K562 (cell line): ENCODE results near the gene TMEM92. TPM values are rescaled to one million over a fixed set of nuclear protein-coding genes. Genes with fewer than 3 reads are reported as not detected.
"Not testable (repeated sequence)": the region's sequence is repeated elsewhere in the genome, so short reads cannot be mapped to it uniquely, and the experiment has no call there.

ENCODE experiments used
- ATAC-seq: fragments of 200-7000 bp; cut with Tn5 transposase; 3 replicates; pipeline ENCODE4 v1.9.1; 2020; ENCODE audit warnings: moderate library complexity
- BruUV-seq: library from RNA; stranded (reverse); fragments of 400-500 nt; replicated peaks from 2 replicates; lab custom pipeline; 2021; lab: Mats Ljungman, UMichigan
- CTCF ChIA-PET: fragments of 300-600 bp; formaldehyde crosslinking; extraction: SDS; loops from one replicate; lab custom pipeline; 2021; ENCODE audit warnings: low intra/inter-chr PET ratio; lab: Yijun Ruan, JAX
- POLR2A ChIA-PET: fragments of 300-600, 350-650 bp; sonication (Branson Sonifier 250); formaldehyde crosslinking; extraction: SDS; loops from one replicate; lab custom pipeline; 2021; ENCODE audit warnings: antibody characterized with exemption, inconsistent platforms; lab: Yijun Ruan, JAX
- DNase-seq, 4 experiments: peaks; one replicate each; pipeline versions ENCODE4 v3.0.0 to v3.0.0-alpha.2; 2011 to 2018; ENCODE audit warnings: low spot score in 3 of 4, mixed read lengths in 3 of 4; ENCODE audit errors: extremely low read depth in 1 of 4
- FAIRE-seq: peaks from 2 replicates; lab custom pipeline; 2011; peaks lifted over from hg19 to GRCh38; lab: Jason Lieb, UNC
- H2AFZ ChIP-seq: 2 replicates; pipeline ENCODE4 v1.6.0; 2011; ENCODE audit warnings: low read depth, low read length, control low read depth, inconsistent platforms
- H3K27ac ChIP-seq: fragments of 200-600 bp; 3 replicates; pipeline ENCODE4 v1.8.0; 2011; ENCODE audit warnings: low read depth, mild to moderate bottlenecking, control low read depth, inconsistent platforms, low read length, moderate library complexity, mixed read lengths; ENCODE audit errors: extremely low read depth
- H3K27me3 ChIP-seq, 2 experiments: fragments of 300-600 bp in 1 of 2; 2 replicates in 1 of 2; 3 replicates in 1 of 2; pipeline versions ENCODE4 v1.6.0 to v1.8.0; 2011; ENCODE audit warnings: inconsistent platforms in 2 of 2, low read length in 2 of 2, mild to moderate bottlenecking in 1 of 2, mixed read lengths in 1 of 2, moderate library complexity in 1 of 2; ENCODE audit not compliant: control insufficient read depth in 2 of 2, insufficient read depth in 2 of 2
- H3K36me3 ChIP-seq: fragments of 300-600 bp; 3 replicates; pipeline ENCODE4 v1.8.0; 2011; ENCODE audit warnings: mild to moderate bottlenecking, low read length, inconsistent platforms; ENCODE audit not compliant: control insufficient read depth, insufficient read depth
- H3K4me1 ChIP-seq, 2 experiments: fragments of 200-600 bp in 1 of 2; replicated peaks in 1 of 2; 2 replicates in 1 of 2; 3 replicates in 1 of 2; pipeline versions ENCODE4 v1.5.1 to v1.8.0; 2011; ENCODE audit warnings: inconsistent platforms in 2 of 2, low read length in 2 of 2, mild to moderate bottlenecking in 1 of 2, mixed read lengths in 1 of 2, moderate library complexity in 1 of 2; ENCODE audit not compliant: control insufficient read depth in 2 of 2, insufficient read depth in 2 of 2
- H3K4me2 ChIP-seq: 2 replicates; pipeline ENCODE4 v1.6.1; 2011; ENCODE audit warnings: low read length, control low read depth, inconsistent platforms, mixed read lengths; ENCODE audit not compliant: insufficient read depth
- H3K4me3 ChIP-seq: fragments of 200-600 bp; sonication (generic), shearing (Covaris generic); 2 replicates; pipeline ENCODE4 v1.5.1; 2016; ENCODE audit warnings: control low read depth, inconsistent platforms
- H3K79me2 ChIP-seq: fragments of 200-600 bp; 3 replicates; pipeline ENCODE4 v1.8.0; 2011; ENCODE audit warnings: low read length, inconsistent platforms; ENCODE audit not compliant: control insufficient read depth, insufficient read depth
- H3K9ac ChIP-seq, 2 experiments: 2 replicates each; pipeline versions ENCODE4 v1.6.0 to v1.6.1; 2011; ENCODE audit warnings: low read depth in 2 of 2, low read length in 2 of 2, control low read depth in 1 of 2, inconsistent platforms in 1 of 2, mild to moderate bottlenecking in 1 of 2, mixed read lengths in 1 of 2; ENCODE audit not compliant: insufficient read depth in 1 of 2
- H3K9me1 ChIP-seq: one replicate; pipeline ENCODE4 v1.6.0; 2011; ENCODE audit warnings: inconsistent platforms, mild to moderate bottlenecking, low read length, moderate library complexity; ENCODE audit not compliant: control insufficient read depth, insufficient read depth
- H3K9me3 ChIP-seq: replicated peaks from 2 replicates; pipeline ENCODE4 v1.5.1; 2011; ENCODE audit warnings: low read depth, low read length, inconsistent platforms; ENCODE audit not compliant: control insufficient read depth, insufficient read depth
- H4K20me1 ChIP-seq: replicated peaks from 2 replicates; pipeline ENCODE4 v1.6.1; 2011; ENCODE audit warnings: low read length, inconsistent platforms, mixed read lengths; ENCODE audit not compliant: control insufficient read depth, insufficient read depth
- DIDO1 ChIP-seq: fragments of 450-650 bp; IDR thresholded peaks from 2 replicates; pipeline ENCODE4 v1.6.1; 2016; ENCODE audit warnings: low read depth, missing biosample characterization, missing genetic modification characterization
- EP300 ChIP-seq: IDR thresholded peaks from 2 replicates; pipeline ENCODE4 v1.6.1; 2012; ENCODE audit warnings: low read length, improper control_type of control experiment
- GTF2E2 ChIP-seq: fragments of 200-800 bp; sonication (Bioruptor generic); IDR thresholded peaks from 2 replicates; pipeline ENCODE4 v1.6.1; 2016; ENCODE audit warnings: missing genetic modification characterization, missing compliant biosample characterization
- HIVEP1 ChIP-seq: fragments of 250-450 bp; sonication (Bioruptor Pico); IDR thresholded peaks from 2 replicates; pipeline ENCODE4 v1.4.0; 2020; ENCODE audit warnings: mild to moderate bottlenecking
- LEF1 ChIP-seq: fragments of 450-650 bp; IDR thresholded peaks from 2 replicates; pipeline ENCODE4 v1.6.1; 2016; ENCODE audit warnings: mild to moderate bottlenecking
- MYNN ChIP-seq, 2 experiments: sonication (generic); formaldehyde crosslinking in 1 of 2; IDR thresholded peaks; 2 replicates each; pipeline versions ENCODE4 v1.5.0 to v1.6.1; 2016 to 2020; ENCODE audit warnings: antibody characterized with exemption in 1 of 2, missing genetic modification reagents in 1 of 2
- NR1H2 ChIP-seq: sonication (generic); formaldehyde crosslinking; IDR thresholded peaks from 2 replicates; pipeline ENCODE4 v1.4.0; 2020; ENCODE audit warnings: mild to moderate bottlenecking, missing genetic modification reagents
- PREB ChIP-seq: sonication (generic); formaldehyde crosslinking; IDR thresholded peaks from 2 replicates; pipeline ENCODE4 v1.8.1; 2023; ENCODE audit warnings: mild to moderate bottlenecking, missing genetic modification reagents
- PRPF4 ChIP-seq: fragments of 200-400 bp; formaldehyde crosslinking; IDR thresholded peaks from one replicate; pipeline ENCODE4 v1.6.1; 2017; ENCODE audit warnings: low read length, low read depth, mild to moderate bottlenecking; ENCODE audit not compliant: insufficient read depth, poor library complexity, severe bottlenecking
- SMARCA5 ChIP-seq: fragments of 450-650 bp; IDR thresholded peaks from 2 replicates; pipeline ENCODE4 v1.6.1; 2016
- TBP ChIP-seq: optimal IDR thresholded peaks from 2 replicates; pipeline ENCODE3; 2011; ENCODE audit warnings: low read depth, low read length, improper control_type of control experiment
- ZNF121 ChIP-seq: sonication (generic); formaldehyde crosslinking; conservative IDR thresholded peaks from 2 replicates; pipeline ENCODE4 v1.8.0; 2022; ENCODE audit warnings: missing genetic modification reagents
- ZNF780A ChIP-seq: fragments of 250-450 bp; sonication (Bioruptor Pico); IDR thresholded peaks from 2 replicates; pipeline ENCODE4 v1.5.0; 2021; ENCODE audit warnings: mild to moderate bottlenecking
- ZZZ3 ChIP-seq: fragments of 450-650 bp; IDR thresholded peaks from 2 replicates; pipeline ENCODE4 v1.6.1; 2016; ENCODE audit warnings: antibody characterized with exemption, mild to moderate bottlenecking, moderate library complexity
- whole genome bisulfite sequencing: fragments of 100-300 bp; shearing (Covaris generic); methylation state at CpG from one replicate; pipeline ENCODE4 v1.1.6; 2016; ENCODE audit warnings: low coverage, mixed read lengths; ENCODE audit not compliant: insufficient coverage; ENCODE audit errors: missing lambda C conversion rate; 5-methylcytosine and 5-hydroxymethylcytosine counted together
- in situ Hi-C: fragments of 300-500 bp; cut with MboI; formaldehyde crosslinking; loops from 4 replicates; pipeline ENCODE4 v1.15.0; 2018; ENCODE audit warnings: inconsistent platforms, mixed read lengths
- intact Hi-C: fragments of 100-400 bp; cut with micrococcal nuclease; formaldehyde crosslinking; loops from 2 replicates; pipeline ENCODE4 v1.14.2; 2022
- polyA plus RNA-seq, 8 experiments: library from polyadenylated mRNA; depleted of rRNA in 4 of 8; stranded (reverse) in 5 of 8; unstranded in 3 of 8; fragments of >200 nt; fragmentation: Nextera tagmentation in 2 of 8; fragmentation: Illumina TruSeq in 1 of 8; extraction: Ambion mirVana in 2 of 8; extraction: Trizol in 1 of 8; gene quantifications; 2 replicates each; pipeline versions ENCODE4 v1.2.1 to v1.2.3, GENCODE V29; 2011 to 2014; ENCODE audit warnings: inconsistent platforms in 1 of 8, missing spikeins in 1 of 8
- total RNA-seq, 7 experiments: library from RNA; depleted of rRNA in 6 of 7; stranded (reverse); fragments of >200 nt in 6 of 7; fragmentation: Illumina TruSeq in 2 of 7; extraction: Trizol in 2 of 7; gene quantifications; 2 replicates each; pipeline versions ENCODE4 v1.2.1 to v1.2.3, GENCODE V29; 2011 to 2021; ENCODE audit warnings: low replicate concordance in 1 of 7

Gene TMEM92
- total and polyA plus RNA-seq, 9 of the 15 experiments (the other 6 are each of a cell fraction or from before 2014, with no cell fraction given): 0.14 to 2.1 (median 0.40) TPM

DNA sequence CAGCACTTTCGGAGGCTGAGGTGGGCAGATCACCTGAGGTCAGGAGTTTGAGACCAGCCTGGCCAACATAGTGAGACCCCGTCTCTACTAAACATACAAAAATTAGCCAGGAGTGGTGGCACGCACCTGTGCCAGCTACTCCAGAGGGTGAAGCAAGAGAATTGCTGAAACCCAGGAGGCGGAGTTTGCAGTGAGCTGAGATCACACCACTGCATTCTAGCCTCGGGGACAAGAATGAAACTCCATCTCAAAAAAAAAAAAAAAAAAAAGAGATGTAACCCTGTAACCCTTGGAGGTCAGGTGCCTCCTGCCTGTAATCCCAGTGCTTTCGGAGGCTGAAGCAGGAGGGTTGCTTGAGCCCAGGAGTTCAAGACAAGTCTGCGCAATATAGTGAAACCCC, 13.0 kb downstream of the TMEM92 start:
- peak; percentile 88 for TF ChIP-seq ZNF121 (CRISPR knock-in tag)
- H2AFZ ChIP-seq, H3K9me1 ChIP-seq, DNase-seq, in situ Hi-C loops, H3K9me3 ChIP-seq, intact Hi-C loops, FAIRE-seq, H3K79me2 ChIP-seq, H3K4me3 ChIP-seq, H3K4me2 ChIP-seq, H3K9ac ChIP-seq, POLR2A ChIA-PET, ATAC-seq, H3K27ac ChIP-seq, BruUV-seq, H4K20me1 ChIP-seq, H3K36me3 ChIP-seq: not testable (repeated sequence)
- CTCF ChIA-PET: interaction anchor here (0.6 kb wide), 1 partner anchor 189 kb away, joined by 6 read pairs; no protein-coding TSS in a partner anchor
- Histone ChIP-seq H3K4me1 (peaks cover 0 to 14% of the 10 kb centered on the region in 2 experiments; a peak in 3 of 5 replicates), H3K27me3 (peaks cover 3 to 42% of the 10 kb centered on the region in 2 experiments; a peak in 3 of 5 replicates)
- WGBS: 23% methylated on average over 5 of the region's 7 CpGs

DNA sequence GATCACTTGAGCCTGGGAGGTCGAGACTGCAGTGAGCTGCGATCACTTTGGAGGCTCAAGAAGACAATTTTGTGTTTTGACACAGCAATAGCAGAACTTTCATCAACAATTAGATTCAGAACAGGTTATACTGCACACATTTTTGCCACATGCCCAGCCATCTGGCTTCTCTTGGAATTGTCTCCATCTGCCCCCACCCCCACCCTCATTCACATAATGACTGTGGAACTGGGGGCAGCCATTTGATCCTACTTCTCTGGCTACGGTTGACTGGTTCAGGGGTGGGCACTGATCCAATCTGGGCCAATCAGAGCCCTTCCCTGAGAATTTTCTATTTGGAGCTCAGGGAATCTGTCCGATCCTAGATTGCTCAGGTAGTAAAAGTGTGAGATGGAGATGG, 14.0 kb downstream of the TMEM92 start:
- TF ChIP-seq TBP (no peak), PRPF4 (no peak), ZZZ3 (no peak), DIDO1 (tag) (no peak), ZNF780A (no peak), SMARCA5 (no peak), NR1H2 (CRISPR knock-in tag) (no peak), GTF2E2 (tag) (no peak), PREB (no peak), EP300 (no peak), MYNN (IDR thresholded peaks at IDR 0.05) (no peak), MYNN (CRISPR knock-in tag; IDR thresholded peaks at IDR 0.05) (no peak), LEF1 (no peak), HIVEP1 (CRISPR knock-in tag) (no peak)
- Histone ChIP-seq H3K9me1 (no peaks in the 10 kb centered on the region), H3K4me3 (no peak overlapping the region), H3K36me3 (no peaks in the 10 kb centered on the region), H3K9me3 (no peaks in the 10 kb centered on the region), H3K4me2 (no peak overlapping the region), H3K4me1 (peaks cover 0 to 14% of the 10 kb centered on the region in 2 experiments; a peak in 3 of 5 replicates), H3K79me2 (no peaks in the 10 kb centered on the region), H4K20me1 (no peaks in the 10 kb centered on the region), H3K27me3 (peaks cover 3 to 36% of the 10 kb centered on the region in 2 experiments; a peak in 3 of 5 replicates), H3K9ac (no peak overlapping the region), H2AFZ (no peak overlapping the region), H3K27ac (no peak overlapping the region)
- ChIA-PET CTCF (no interaction called here), POLR2A (interaction anchor here (0.7 to 0.8 kb wide), 3 partner anchors 100 to 572 kb away, joined by 3 to 4 read pairs (median 3); no protein-coding TSS in a partner anchor)
- intact Hi-C loops: no loop called here
- ATAC-seq (no peak), FAIRE-seq (no peak), DNase-seq (no peak)
- no TSS peak for BruUV-seq
- 37% methylated on average over 4 of the region's 4 CpGs for WGBS
- in situ Hi-C loops: no loop called here
